Activated CD8-positive, alpha-beta memory T cell treated with anti-CD3 and anti-CD28 coated beads, Interleukin-2, amount 50 U/mL, for 24 hours (primary cell): ENCODE data around the gene ZFYVE21.

Experiments
- DNase-seq: peaks from one replicate; pipeline ENCODE4 v3.0.0-alpha.2; 2020; ENCODE audit errors: extremely low read depth

ZFYVE21 gene

DNA sequence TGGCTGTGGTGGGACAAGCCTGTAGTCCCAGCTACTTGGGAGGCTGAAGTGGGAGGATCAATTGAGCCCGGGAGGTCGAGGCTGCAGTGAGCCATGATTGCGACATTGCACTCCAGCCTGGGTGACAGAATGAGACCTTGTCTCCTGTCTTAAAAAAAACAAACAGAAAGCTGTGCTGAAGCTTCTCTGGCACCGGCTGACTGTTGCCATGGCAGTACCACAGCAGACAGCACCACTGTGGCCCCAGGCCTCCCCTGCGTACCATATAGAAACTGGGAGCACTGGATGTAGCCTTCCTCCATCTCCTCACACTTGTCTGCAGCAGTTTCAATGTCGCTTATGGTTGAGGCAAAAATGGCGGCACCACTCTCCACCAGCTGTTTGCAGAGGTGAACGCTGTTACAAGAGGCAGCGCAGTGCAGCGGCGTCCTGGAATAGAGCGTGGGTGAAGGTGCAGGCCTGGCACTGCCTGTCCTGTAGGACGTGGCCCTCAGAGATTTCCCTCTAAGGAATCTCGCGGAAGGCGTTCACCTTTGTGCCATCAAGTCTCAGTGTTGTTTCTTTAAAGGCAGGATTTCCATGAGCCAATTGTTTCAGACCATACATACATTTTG lies 21.9 kb downstream of the ZFYVE21 start:
- DNase-seq, result no peak

DNA sequence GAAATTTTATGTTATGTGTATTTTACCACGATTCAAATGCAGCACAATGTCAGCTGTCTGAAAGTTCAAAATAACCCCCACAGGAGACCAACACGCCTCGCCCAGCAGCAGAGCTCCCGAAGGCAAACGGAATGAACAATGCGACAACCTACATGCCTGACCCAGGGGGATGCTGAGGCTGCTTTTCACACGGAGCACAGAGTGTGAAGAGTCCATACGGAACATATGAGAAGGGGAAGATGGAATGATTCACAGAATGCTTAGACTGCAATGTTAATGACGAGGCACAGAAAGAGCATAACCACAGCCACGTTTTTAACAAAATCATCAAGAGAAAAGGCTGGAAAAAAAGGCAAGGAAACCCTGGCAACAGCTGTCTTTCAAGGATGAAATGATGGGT lies 22.6 kb downstream of the ZFYVE21 start:
- DNase-seq, result no peak

DNA sequence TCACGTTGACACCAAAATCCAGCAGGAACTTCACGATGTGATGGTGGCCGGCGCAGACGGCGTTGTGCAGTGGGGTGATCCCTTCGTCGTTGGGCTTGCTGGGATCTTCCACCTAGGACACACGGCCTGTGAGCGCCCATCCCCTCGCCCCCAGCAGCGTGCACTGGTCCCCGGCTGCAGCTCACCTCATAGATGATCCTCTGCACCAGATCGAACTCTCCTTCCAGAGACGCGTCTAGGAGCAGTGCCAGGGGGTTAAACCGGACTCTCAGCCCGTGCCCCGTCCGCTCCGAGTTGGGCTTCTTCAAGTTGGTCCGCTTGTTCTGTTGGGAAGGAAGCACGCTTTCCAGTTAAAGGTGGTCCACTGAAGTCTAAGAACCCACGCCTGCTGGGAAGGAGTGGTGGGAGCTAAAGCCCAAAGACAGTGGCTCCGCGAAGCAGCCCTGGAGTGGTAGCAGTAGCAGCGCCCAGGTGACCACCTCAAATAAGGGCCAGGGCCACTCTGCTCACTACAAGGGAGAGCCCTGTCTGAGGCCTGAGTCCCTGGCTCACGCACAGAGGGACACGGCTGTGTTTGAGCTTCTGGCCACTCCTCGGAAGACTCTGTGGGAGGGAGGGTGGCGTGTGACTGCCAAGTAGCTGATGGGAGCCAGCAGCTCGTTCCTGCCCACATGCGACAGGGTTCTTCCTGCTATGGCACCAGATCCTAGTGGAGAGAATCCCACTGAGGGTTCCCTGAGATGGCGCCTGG lies 23.3 kb downstream of the ZFYVE21 start:
- DNase-seq, result no peak

DNA sequence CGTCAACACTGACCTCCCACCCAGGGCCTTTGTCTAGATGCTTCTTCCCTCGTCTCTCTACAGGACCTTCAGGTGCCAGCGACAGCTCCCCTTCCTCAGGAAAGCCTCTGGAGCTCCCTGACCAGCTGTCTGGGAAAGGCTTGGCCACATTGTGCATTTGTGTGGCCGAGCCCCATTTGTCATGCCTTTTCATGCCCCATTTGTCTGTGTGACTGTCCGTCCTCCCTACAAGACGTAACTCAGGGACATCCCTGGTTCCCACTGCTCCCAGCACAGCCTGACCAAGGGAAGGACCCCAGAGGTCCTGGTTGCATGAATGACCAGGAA lies 23.8 kb downstream of the ZFYVE21 start:
- DNase-seq, result no peak

DNA sequence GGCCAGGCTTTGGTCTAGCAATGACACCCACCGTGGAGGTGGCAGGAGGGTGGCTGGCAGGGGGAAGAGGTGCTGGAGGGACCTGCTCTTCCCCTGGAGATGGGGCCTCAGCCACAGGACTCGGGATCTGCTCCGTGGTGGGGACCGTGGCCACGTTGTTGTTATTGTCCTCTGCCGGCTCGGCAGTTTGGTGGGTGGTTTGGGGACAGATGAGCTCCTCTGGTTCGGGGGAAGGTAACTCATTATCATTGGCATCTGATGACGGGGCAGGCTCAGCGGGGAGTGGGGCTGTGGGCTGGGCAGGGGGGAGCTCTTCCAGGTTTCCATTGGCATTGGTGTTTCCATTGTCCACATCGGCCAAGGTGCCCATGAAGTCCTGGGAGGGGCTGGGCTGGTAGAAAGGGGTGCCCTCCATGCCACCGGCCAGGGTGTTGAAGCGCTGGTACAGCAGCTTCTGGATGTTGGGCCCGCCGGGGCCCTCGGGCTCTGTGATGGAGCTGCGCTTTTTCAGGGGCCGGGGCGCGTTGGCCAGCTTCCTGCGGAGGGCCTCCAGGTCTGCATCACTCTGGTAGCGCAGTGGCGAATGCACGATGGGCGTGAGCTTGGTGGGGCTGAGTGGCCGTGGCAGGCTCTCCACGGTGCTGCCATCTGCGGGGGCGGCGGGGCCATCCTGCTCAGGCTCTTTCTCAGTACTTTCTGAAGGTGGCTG lies 24.3 kb downstream of the ZFYVE21 start:
- DNase-seq, result no peak

DNA sequence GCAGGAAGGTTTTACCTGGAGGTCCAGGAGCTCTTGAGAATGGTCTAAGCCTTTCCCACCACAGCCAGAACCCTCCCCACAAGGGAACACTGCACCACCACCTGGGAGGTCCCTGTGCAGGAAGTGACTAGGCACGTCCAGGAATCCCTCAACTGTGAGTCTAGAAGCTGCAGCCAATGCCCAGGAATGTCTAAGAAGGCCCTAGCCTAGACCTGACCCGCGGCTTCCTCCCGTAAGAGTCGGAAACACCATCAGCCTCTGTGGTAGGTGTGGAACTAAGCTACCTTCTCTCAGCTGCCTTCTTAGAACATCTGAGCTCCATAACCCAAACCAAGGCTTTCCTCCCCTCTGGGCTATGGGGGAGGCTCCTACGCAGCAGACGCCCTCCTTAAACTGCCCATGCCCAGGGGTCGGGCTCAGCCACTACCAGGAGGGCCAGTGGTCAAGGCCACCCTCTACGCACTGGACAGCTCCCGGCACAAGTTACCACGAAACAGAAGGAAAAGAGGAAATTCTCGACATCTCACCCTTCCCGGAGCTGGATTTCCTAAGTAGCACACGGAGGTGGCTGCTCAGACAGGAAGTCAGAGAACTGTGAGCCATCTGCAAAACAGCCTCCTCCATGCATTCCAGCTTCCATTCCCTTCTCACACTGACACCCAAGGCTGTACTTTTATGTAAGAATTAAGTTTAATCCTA lies 25.5 kb downstream of the ZFYVE21 start:
- DNase-seq, result no peak

DNA sequence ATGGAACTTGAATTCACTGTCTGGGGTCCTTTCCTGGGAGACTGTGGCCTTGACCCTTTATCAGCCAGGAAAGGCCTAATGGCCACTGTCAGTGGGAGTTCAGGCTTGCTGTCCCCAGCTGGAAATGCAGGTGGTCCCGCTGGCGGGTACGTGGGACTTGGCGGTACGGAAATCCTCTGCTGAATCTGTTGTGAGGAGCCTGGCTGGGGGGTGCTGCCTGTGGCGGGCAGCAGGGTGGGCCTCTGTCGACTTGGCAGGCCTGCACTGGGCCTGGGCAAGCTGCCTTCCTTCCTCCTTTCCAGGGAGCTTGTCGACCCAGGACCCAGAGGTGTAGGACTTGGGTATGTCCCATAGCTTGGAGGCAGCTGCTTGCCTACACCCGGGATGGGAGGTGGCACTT lies 26.3 kb downstream of the ZFYVE21 start:
- no peak for DNase-seq

DNA sequence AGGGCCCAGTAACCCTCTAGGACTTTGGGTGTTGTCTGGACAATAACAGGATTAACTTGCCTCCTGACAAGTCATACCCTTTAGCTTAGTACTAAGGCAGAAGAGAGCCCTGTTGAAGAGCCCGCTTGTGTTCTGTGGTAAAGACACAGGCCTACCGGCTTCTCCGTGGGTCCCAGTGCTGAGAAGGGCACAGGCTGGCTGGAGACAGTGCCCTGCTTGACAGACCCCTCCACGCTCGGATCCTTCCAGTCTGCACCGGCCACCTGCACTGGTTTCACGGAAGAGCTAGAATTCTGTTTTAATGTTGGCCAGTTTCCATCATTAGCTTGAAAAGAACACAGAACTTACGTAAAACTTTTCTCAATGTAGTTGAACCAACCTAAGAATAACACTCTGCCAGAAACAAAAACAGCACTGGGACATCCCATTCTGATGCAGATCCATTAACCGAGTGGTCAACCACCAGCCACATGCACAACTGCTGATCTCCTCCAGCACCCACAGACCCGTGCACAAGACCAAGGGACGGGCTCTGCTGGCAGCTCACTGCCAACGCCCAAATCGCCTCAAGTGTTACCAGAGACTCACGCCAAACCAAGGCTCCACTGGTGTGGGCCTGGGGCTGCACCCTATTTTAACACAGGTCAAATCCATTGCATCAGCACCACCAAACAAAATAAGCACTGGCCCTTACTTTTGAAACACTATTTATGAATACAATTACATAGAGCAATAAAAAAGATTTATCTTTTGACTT lies 27.1 kb downstream of the ZFYVE21 start:
- no peak for DNase-seq

DNA sequence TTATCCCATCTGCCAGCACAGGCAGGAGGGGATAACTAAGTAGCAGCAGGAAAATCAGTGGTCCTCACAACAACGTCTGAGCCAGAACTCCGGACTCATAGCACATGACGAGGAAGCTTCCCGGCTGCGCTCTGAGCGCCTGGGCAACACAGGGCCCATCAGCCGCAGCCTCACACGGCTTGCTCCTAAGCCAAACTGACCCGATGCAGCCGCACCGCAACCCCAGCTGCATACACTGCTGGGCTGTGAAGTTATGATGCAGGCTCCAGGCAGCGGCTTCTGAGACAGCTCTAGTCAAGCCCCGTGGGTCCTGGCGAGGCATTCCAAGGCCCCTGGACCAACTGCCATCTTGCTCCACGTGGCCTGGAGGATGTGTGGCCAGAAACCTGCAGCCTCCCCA lies 28.1 kb downstream of the ZFYVE21 start:
- DNase-seq, result no peak

DNA sequence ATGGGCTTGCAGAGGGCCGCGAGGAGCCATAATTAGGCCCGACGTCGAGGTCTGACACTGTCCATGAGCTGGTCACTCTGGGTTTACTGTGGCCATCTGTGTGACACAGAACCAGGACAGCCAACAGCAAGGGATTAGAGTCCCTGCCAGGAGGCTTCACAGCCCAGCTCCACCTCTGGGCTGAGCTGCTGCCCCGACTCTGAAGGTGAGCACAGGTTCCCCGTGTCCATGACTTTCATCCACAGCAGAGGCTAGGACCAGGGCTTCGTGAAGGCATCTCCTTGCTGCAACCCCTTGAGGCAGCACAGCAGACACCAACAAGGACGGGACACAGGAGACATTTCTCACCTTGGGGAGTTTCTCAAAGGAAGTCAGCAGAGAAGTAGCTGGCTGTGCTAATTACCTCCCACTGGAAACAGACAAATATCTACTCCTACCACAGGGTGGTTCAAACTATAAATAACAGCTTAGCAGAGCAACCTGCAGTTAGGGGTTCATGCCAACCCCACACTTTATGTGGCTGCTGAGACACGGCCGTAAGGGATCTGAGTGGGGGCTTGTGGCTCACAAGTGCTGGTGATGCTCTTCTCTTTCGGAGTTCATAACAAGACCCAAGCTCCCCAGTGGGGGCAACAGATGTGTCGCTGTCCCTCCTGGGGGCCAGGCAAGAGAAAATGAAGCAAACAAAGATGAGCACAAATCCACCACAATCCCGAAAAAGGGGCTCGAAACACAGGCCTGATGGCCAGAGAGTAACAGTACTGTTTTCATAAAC lies 29.2 kb downstream of the ZFYVE21 start:
- DNase-seq, result no peak

DNA sequence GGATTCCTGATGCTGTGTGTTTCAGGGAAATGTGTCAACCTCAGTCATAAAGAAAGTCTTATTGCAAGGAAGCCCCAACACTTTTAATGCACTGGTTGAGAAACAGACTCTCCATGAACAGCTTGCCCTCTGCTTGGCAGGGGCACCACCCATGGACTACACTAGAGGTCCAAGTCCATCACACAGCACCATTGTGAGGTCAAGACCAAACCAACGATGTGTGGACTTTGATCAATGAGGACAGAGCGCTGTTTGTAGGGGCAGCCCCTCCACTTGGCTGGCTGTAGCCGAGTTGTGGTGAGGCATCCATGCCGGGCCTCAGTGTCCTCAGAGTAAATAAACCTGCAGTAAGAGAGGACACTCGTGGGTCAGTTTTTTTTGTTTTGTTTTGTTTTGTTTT lies 29.8 kb downstream of the ZFYVE21 start:
- no peak for DNase-seq

DNA sequence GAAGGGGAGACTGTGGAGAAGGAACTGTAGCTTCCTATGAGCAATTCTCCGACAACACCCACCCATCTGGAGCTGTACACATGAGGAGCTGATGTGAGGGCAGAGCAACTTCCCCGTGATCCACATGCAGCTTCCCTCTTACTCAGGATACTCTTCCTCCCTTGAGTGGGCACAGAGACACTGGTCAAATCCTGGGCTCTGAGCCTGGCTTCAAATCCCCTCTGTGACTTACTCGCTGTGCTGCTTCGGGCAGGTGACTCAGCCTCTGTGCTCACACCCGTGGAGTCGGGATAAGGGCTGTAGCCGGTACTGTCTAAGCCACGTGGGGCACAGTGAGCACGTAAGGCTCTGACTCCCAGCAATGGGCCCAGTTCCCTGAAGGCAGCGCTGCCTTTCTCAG lies 31.1 kb downstream of the ZFYVE21 start:
- no peak for DNase-seq

DNA sequence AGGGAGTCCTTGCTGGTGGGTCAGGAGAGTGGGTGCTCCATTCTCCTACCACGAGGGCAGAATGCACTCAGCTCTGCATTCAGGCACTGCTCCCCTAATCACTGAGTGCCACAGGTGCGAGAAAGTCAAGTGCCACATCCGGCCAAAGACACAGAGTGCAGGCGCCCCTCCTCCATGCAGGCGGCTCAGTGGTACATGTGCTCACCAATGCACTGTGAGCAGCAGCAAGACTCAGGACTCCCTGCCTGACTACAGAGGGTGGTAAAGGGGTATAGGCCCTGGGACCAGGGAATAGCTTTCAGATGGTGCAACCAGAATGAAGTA lies 32.9 kb downstream of the ZFYVE21 start:
- peak; percentile 17 for DNase-seq

DNA sequence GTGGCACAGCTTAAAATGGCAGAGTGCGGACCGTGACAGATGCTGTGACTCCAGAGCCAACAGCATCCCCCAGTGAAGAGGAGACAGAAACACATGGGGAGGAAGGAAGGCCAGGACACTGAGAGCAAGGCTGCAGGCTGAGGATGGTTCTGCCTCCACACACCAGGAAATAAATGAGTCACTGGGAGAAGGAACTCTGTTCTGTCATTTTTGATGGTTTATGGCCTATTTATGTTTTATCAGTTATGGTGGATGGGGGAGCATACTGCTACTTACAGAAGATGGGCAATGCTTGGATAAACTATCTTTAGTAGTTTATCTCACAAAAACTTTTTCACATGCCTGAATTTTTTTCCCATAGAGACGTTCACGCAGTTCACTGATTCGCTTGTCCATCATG lies 33.8 kb downstream of the ZFYVE21 start:
- no peak for DNase-seq

DNA sequence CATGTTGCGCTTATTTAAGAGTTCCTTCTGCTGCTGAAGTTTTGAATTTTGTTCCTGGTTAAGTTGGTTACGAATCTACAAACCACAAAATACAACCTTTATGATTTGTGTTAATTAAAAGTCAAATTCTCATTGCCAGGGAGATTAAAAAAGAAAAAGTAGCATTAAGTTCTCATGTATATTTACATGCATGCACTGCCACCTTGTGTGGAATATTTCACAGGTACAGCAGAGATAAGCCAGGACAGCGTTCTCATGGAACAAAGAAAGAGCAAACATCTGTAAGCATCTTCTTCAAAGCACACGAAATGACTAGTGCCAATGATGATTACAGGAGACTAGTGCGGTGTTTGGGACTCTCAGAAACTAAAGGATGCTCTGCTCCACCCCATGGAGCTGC lies 34.2 kb downstream of the ZFYVE21 start:
- no peak for DNase-seq

DNA sequence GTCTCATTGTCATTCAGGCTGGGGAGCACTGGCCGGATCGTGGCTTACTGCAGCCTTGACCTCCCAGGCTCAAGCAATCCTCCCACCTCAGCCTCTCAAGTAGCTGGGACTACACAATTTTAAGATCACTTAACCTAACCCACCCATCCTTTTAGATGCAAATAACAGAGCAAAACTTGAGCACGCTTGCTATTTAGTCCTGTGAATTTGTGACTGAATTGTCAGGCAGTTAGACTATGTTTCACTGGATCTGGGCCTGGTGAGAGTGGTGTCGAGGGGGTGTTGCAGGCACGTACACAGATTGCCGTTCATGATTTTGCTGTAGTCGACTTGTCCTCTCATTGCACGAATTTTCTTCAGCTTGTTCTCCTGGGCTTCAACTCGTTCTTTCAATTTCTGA lies 38.2 kb downstream of the ZFYVE21 start:
- no peak for DNase-seq

DNA sequence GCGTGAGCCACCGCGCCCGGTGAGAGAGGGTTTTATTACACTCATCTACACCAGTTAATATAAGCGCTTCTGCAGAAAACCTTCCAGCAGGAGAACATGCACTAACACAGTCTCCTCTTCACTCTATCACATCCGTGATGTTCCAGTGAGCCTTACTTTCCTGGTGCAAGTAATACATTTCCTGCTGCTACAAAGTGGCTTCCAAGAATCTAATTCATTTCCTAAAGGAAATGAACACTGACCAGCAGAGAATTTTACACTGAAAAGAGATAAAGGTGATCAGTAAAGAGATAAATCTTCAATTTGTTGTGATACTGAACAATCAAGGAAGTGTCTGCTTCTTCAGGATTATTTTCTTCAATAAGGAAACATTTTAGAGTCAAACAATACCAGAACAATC lies 39.5 kb downstream of the ZFYVE21 start:
- no peak for DNase-seq

DNA sequence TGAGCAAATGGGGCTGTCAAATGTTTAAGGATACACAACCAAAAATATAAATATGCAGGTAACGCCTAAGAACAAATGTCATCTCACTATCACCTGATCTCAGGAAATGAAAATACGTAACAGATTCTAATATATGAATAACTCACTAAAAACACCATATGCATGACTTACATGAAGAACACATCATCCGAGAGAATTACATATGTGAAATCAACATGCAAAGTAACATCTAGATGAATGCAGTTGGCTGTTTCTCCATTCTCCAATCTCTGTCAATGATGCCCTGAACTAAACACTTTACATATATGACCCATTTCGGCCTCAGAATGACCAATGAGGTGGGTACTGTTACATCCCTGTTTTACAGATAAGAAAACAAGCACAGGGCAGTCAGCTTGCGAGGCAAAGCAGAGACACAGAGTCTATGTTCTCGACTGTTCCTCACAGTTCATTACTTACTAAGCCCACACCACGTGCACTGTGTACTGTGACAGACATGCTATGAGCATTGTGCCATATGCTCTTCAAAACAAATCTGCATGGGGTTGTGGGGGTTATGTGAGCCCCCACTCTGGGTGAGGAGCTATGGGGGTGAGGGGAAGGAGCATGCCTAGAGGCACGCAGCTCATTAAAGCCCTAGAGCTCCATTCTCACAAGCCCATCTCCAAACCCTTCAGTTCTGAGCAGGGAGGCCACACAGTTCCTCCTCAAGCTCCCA lies 42.6 kb downstream of the ZFYVE21 start:
- DNase-seq, result no peak

DNA sequence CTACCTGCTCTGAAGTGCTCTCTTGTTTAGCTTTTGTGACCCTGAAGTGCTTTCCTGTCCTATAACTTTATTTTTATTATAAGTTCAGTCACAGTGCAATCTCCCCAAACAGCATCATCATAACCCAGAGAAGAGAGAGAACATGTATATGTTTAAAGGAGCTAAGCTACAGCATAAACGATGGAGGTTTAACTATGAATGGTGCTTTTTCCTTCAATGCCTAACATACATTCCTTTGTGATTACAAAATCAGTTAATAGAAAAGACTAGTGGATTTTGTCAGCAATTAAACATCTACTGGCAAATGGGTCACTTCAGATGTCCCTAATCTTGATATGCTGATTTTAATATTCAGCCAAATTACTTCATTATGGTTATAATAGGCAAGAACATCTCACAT lies 46.4 kb downstream of the ZFYVE21 start:
- DNase-seq, result no peak

DNA sequence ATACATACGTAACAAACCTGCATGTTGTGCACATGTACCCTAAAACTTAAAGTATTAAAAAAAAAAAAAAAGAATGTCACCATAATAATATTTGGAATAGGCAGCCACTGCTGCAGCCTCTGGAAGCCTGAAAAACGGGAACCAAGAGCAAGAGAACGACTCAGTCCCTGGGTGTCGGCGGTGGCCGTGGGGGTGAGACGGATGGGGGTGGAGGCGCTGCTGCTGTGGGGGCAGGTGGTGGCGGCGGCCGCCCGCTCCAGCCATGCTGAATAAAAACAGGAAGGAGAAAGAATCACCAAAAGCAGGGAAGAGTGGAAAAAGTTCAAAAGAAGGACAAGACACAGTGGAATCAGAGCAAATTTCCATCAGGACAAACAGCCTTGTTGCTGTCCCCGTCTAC lies 46.9 kb downstream of the ZFYVE21 start:
- DNase-seq, result no peak
